PFSK-1 (cell line): ENCODE data around the gene RALGPS1.

Experiments
- FOXP2 ChIP-seq: optimal IDR thresholded peaks from 2 replicates; pipeline ENCODE3; 2011; ENCODE audit warnings: borderline replicate concordance, control low read depth, inconsistent platforms; ENCODE audit not compliant: insufficient read depth; ENCODE audit errors: extremely low read length, extremely low read depth
- POLR2AphosphoS5 ChIP-seq: IDR thresholded peaks from 2 replicates; pipeline ENCODE4 v1.6.1; 2012; ENCODE audit warnings: low read depth, mild to moderate bottlenecking, control low read depth, low read length, moderate library complexity
- REST ChIP-seq, 2 experiments: IDR thresholded peaks; 2 replicates each; pipeline versions ENCODE4 v1.6.1 to v1.8.0; 2011 to 2012; ENCODE audit warnings: low read depth in 2 of 2, low read length in 2 of 2, control low read depth in 1 of 2, inconsistent platforms in 1 of 2, mild to moderate bottlenecking in 1 of 2, moderate library complexity in 1 of 2; ENCODE audit not compliant: insufficient read depth in 1 of 2
- SIN3A ChIP-seq: IDR thresholded peaks from 2 replicates; pipeline ENCODE4 v1.6.1; 2012; ENCODE audit warnings: mild to moderate bottlenecking, low read length, moderate library complexity, borderline replicate concordance; ENCODE audit not compliant: insufficient read depth
- TAF1 ChIP-seq: IDR thresholded peaks from 2 replicates; pipeline ENCODE4 v1.6.1; 2012; ENCODE audit warnings: low read length, control low read depth, borderline replicate concordance; ENCODE audit not compliant: insufficient read depth

The RALGPS1 gene

GRCh38 chr9:127187231-127187956 lies 272.8 kb downstream of the RALGPS1 start:
- TF ChIP-seq FOXP2 (peak; percentile 58), TAF1 (no peak), POLR2AphosphoS5 (no peak), REST (IDR thresholded peaks at IDR 0.05; ENCODE audit: insufficient read depth in 1 of 2, low read depth in 2 of 2, low read length in 2 of 2) (0 out of 4 replicates have a peak, but pooled peaks of 1 of the 2 experiments have one; percentile 18), SIN3A (no peak)

GRCh38 chr9:127188396-127188795 lies 273.8 kb downstream of the RALGPS1 start:
- TF ChIP-seq TAF1: no peak
- no peak for TF ChIP-seq REST (IDR thresholded peaks at IDR 0.05; ENCODE audit: insufficient read depth in 1 of 2, low read depth in 2 of 2, low read length in 2 of 2)
- TF ChIP-seq FOXP2: no peak
- no peak for TF ChIP-seq POLR2AphosphoS5
- no peak for TF ChIP-seq SIN3A

GRCh38 chr9:127189628-127190027 lies 275.0 kb downstream of the RALGPS1 start:
- TF ChIP-seq REST (IDR thresholded peaks at IDR 0.05; ENCODE audit: insufficient read depth in 1 of 2, low read depth in 2 of 2, low read length in 2 of 2): no peak
- TF ChIP-seq SIN3A: no peak
- no peak for TF ChIP-seq TAF1
- TF ChIP-seq POLR2AphosphoS5: no peak
- TF ChIP-seq FOXP2: no peak

GRCh38 chr9:127192744-127193143 lies 278.2 kb downstream of the RALGPS1 start:
- no peak for TF ChIP-seq TAF1
- no peak for TF ChIP-seq SIN3A
- TF ChIP-seq FOXP2: no peak
- TF ChIP-seq POLR2AphosphoS5: no peak
- TF ChIP-seq REST (IDR thresholded peaks at IDR 0.05; ENCODE audit: insufficient read depth in 1 of 2, low read depth in 2 of 2, low read length in 2 of 2): no peak
